GM23338 (cell line): ENCODE results near the gene SNORC.

Experiments
- EZH2 ChIP-seq: fragments of 200-600 bp; sonication (generic); IDR thresholded peaks from one replicate; pipeline ENCODE4 v1.8.0; 2017; ENCODE audit warnings: antibody characterized with exemption, mild to moderate bottlenecking, low read depth; ENCODE audit not compliant: unreplicated experiment
- EZH2phosphoT487 ChIP-seq: fragments of 200-600 bp; sonication (generic); IDR thresholded peaks from one replicate; pipeline ENCODE4 v1.8.1; 2018; ENCODE audit warnings: antibody characterized with exemption; ENCODE audit not compliant: unreplicated experiment
- JUNB ChIP-seq: IDR thresholded peaks from one replicate; pipeline ENCODE4 v1.6.1; 2016; ENCODE audit warnings: antibody characterized with exemption; ENCODE audit not compliant: unreplicated experiment
- POLR2AphosphoS5 ChIP-seq: IDR thresholded peaks from 2 replicates; pipeline ENCODE4 v1.6.1; 2016; ENCODE audit warnings: antibody characterized with exemption, low read depth
- REST ChIP-seq: IDR thresholded peaks from one replicate; pipeline ENCODE4 v1.6.1; 2018; ENCODE audit warnings: antibody characterized with exemption; ENCODE audit not compliant: unreplicated experiment
- ZNF114 ChIP-seq: fragments of 250-450 bp; sonication (Bioruptor Pico); IDR thresholded peaks from 2 replicates; pipeline ENCODE4 v1.5.0; 2020; ENCODE audit warnings: mild to moderate bottlenecking, moderate library complexity
- ZNF331 ChIP-seq: fragments of 250-450 bp; sonication (Bioruptor Pico); IDR thresholded peaks from 2 replicates; pipeline ENCODE4 v1.5.0; 2020; ENCODE audit warnings: low read depth, mild to moderate bottlenecking, moderate library complexity
- TF ChIP-seq, protein P1 (sequence below), 2 experiments: fragments of 200-600 bp in 1 of 2; sonication (generic) in 1 of 2; conservative IDR thresholded peaks; 2 replicates each; pipeline versions ENCODE4 v1.5.1 to v1.6.1; 2016 to 2017; ENCODE audit warnings: antibody characterized with exemption in 2 of 2, low read depth in 2 of 2, mild to moderate bottlenecking in 2 of 2, moderate library complexity in 1 of 2

GRCh38 chr2:232860593-232861241 lies 9.3 kb upstream of the SNORC start:
- TF ChIP-seq ZNF331, result no peak
- TF ChIP-seq, protein P1, sequence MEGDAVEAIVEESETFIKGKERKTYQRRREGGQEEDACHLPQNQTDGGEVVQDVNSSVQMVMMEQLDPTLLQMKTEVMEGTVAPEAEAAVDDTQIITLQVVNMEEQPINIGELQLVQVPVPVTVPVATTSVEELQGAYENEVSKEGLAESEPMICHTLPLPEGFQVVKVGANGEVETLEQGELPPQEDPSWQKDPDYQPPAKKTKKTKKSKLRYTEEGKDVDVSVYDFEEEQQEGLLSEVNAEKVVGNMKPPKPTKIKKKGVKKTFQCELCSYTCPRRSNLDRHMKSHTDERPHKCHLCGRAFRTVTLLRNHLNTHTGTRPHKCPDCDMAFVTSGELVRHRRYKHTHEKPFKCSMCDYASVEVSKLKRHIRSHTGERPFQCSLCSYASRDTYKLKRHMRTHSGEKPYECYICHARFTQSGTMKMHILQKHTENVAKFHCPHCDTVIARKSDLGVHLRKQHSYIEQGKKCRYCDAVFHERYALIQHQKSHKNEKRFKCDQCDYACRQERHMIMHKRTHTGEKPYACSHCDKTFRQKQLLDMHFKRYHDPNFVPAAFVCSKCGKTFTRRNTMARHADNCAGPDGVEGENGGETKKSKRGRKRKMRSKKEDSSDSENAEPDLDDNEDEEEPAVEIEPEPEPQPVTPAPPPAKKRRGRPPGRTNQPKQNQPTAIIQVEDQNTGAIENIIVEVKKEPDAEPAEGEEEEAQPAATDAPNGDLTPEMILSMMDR (conservative IDR thresholded peaks at IDR 0.05; ENCODE audit: low read depth in 2 of 2), result no peak
- no peak for TF ChIP-seq EZH2
- no peak for TF ChIP-seq EZH2phosphoT487
- TF ChIP-seq POLR2AphosphoS5, result no peak
- TF ChIP-seq REST, result no peak
- TF ChIP-seq JUNB, result no peak
- TF ChIP-seq ZNF114 (CRISPR knock-in tag), result no peak
